GM13976 (cell line): ENCODE data around the gene LYPD3.

Source experiments
- DNase-seq: peaks from one replicate; pipeline ENCODE4 v3.0.0; 2012; ENCODE audit warnings: low spot score
- CTCF ChIP-seq: IDR thresholded peaks from 2 replicates; pipeline ENCODE4 v1.5.1; 2012; ENCODE audit warnings: borderline replicate concordance, mild to moderate bottlenecking; ENCODE audit not compliant: insufficient read depth; ENCODE audit errors: extremely low read depth, missing control alignments, control extremely low read depth
- in situ Hi-C: fragments of 300-500 bp; cut with MboI; formaldehyde crosslinking; loops from one replicate; pipeline ENCODE4 v1.12.0; 2022; ENCODE audit warnings: low sequenced_read_pairs, mixed read lengths, inconsistent platforms; ENCODE audit not compliant: unreplicated experiment

LYPD3 gene

DNA sequence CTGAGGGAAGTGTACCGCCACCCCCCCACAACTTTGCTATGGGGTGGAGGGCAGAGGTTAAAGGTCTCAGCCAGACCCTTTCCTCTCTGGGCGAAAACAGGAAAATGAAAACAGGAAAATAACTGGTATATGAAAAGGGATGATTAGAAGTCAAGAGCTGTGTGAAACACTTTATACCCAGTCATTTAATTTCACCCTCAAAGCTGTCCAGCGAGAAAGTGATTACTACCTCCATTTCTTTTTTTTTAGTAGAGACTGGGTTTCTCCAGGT lies 39.7 kb upstream of the LYPD3 start:
- DNase-seq = no peak
- in situ Hi-C loops = no loop called here
- no peak for TF ChIP-seq CTCF

GRCh38 chr19:43504426-43505185 lies 39.2 kb upstream of the LYPD3 start, which contains the start of gene PHLDB3:
Gene PHLDB3 (minus strand): TSS chr19:43504746. CDS start chr19:43504118, 628 bp downstream.
- TF ChIP-seq CTCF = no peak
- DNase-seq = peak; percentile 51
- in situ Hi-C loops = no loop called here

GRCh38 chr19:43503501-43504425 lies 38.4 kb upstream of the LYPD3 start:
- in situ Hi-C loops = no loop called here
- TF ChIP-seq CTCF = peak; percentile 44
- DNase-seq = peak; percentile 100

DNA sequence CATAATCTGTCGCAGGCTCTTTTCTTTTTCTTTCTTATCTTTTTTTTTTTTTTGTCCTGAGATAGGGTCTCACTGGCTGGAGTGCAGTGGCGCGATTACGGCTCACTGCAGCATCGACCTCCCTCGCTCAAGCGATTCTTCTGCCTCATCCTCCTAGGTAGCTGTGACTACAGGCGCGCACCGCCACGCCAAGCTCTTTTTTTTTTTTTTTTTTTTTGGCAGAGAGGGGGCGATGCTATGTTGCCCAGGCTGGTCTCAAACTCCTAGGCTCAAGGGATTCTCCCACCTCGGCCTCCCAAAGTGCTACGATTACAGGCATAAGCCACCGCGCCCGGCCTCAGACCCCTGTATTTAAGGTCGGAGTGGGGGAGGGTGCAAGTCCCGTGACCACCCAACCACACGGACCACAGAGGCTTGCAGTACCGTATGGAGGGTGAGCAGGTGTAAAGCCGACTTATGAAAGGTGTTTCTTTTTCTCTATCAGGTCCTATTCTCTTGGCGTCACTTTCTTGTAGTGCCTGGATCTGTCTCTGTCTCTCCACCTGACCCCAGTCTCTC lies 37.1 kb upstream of the LYPD3 start:
- no peak for TF ChIP-seq CTCF
- no peak for DNase-seq
- in situ Hi-C loops = no loop called here

DNA sequence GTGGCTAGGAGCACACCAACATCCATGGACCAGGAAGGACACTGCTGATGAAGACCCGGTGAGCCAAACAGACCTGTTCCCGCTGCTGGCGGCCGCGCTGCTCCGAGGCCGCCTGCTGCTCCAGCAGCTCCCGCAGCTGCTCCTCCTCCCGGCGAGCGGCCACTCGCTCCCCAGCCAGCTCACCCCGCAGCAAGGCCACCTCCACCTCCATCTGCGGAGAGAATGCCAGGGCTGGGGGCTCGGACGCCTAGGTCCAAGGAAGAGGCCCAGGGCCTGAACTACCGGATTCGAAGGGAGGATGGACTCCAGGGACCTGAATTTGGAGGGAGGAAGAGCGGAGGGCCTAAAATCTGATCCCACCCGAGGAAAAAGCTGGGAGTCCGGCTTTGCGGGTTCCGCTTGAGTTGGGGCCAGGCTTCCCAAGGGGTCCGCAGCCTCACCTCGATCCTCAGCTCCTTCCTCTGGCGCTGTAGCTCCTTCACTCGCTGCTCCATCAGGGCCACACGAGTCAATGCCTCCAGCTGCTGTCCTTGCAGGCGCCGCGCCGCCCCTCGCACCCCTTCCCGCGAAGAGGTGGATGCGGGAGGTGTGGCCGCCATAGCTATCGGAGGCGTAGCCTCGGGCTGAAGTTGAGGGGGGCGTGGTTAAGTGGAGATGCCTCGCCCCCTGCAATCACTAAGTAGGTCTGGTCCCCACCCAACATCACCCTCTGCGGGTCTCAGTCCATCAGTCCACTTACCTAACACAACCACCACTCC lies 36.4 kb upstream of the LYPD3 start:
- DNase-seq = no peak
- in situ Hi-C loops = no loop called here
- no peak for TF ChIP-seq CTCF

DNA sequence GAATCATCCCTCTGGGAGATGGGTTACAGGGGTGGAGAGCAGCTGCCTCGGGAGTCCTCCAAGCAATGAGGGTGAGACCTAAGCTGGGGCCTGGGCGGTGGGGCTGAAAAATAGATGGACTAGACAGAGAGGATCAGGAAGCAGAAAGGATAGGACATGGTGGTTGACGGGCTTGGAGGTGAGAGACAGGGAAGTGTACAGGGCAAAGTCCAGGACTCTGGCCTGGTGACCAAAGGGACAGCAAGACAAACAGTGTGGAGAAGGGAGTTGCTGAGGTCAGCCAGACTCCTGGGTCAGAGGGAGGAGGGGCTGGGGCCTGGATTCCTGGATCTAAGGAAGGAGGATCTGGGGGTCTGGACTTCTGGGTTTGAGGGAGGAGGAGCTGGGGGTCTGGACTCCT lies 33.6 kb upstream of the LYPD3 start:
- no peak for DNase-seq
- in situ Hi-C loops = no loop called here
- TF ChIP-seq CTCF = no peak
